ENCODE results near the gene ADAM8.

Gene ADAM8

DNA sequence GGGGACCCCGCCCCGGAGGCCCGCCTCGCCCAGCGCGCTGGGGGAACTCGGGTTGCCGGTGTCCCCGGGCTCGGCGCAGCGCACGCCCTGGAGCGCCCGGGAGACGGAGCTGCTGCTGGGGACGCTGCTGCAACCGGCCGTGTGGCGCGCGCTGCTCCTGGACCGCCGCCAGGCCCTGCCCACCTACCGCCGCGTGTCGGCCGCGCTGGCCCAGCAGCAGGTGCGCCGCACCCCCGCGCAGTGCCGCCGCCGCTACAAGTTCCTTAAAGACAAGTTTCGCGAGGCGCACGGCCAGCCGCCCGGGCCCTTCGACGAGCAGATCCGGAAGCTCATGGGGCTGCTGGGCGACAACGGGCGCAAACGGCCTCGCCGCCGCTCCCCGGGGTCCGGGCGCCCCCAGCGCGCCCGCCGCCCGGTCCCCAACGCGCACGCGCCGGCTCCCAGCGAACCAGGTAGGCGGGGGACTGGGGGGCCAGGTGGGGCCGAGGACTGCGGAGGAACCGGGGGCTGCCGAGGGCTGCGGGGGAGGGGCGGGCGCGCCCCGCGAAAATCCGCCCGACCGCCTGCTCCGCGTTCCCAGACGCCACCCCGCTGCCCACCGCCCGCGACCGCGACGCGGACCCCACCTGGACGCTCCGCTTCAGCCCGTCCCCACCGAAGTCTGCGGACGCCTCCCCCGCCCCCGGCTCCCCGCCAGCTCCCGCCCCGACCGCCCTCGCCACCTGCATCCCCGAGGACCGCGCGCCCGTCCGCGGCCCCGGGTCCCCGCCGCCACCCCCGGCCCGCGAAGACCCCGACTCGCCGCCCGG, 46.1 kb downstream of the ADAM8 start:
- DNase-seq (ENCODE audit: low read depth), result no peak
- no peak overlapping the region for H3K4me3 ChIP-seq (ENCODE audit: low read length)
- TF ChIP-seq, protein P1, sequence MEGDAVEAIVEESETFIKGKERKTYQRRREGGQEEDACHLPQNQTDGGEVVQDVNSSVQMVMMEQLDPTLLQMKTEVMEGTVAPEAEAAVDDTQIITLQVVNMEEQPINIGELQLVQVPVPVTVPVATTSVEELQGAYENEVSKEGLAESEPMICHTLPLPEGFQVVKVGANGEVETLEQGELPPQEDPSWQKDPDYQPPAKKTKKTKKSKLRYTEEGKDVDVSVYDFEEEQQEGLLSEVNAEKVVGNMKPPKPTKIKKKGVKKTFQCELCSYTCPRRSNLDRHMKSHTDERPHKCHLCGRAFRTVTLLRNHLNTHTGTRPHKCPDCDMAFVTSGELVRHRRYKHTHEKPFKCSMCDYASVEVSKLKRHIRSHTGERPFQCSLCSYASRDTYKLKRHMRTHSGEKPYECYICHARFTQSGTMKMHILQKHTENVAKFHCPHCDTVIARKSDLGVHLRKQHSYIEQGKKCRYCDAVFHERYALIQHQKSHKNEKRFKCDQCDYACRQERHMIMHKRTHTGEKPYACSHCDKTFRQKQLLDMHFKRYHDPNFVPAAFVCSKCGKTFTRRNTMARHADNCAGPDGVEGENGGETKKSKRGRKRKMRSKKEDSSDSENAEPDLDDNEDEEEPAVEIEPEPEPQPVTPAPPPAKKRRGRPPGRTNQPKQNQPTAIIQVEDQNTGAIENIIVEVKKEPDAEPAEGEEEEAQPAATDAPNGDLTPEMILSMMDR (conservative IDR thresholded peaks at IDR 0.05; ENCODE audit: low read depth, low read length), result no peak

DNA sequence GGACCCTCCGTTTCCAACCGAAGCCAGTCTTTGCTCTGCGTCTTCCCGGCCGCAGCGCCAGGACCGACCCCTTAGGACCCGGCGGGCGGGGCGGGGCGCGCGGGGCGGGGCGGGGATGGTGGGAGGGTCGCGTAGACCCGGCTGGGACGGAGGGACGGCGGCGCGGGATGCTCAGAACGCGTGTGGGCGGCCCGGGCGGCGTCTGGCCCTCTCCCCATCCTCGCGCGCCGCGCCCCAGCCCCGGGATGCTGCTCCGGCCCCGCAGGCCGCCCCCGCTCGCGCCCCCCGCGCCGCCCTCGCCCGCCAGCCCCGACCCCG, 46.7 kb downstream of the ADAM8 start, which contains the start of gene UTF1:
TSS of gene UTF1 (plus strand) at position 174 of the 318 bp plus-strand sequence. CDS start at position 246, 72 bp downstream.
- no peak within 1 kb of the TSS for H3K4me3 ChIP-seq (ENCODE audit: low read length)
- no peak for DNase-seq (ENCODE audit: low read depth)

DNA sequence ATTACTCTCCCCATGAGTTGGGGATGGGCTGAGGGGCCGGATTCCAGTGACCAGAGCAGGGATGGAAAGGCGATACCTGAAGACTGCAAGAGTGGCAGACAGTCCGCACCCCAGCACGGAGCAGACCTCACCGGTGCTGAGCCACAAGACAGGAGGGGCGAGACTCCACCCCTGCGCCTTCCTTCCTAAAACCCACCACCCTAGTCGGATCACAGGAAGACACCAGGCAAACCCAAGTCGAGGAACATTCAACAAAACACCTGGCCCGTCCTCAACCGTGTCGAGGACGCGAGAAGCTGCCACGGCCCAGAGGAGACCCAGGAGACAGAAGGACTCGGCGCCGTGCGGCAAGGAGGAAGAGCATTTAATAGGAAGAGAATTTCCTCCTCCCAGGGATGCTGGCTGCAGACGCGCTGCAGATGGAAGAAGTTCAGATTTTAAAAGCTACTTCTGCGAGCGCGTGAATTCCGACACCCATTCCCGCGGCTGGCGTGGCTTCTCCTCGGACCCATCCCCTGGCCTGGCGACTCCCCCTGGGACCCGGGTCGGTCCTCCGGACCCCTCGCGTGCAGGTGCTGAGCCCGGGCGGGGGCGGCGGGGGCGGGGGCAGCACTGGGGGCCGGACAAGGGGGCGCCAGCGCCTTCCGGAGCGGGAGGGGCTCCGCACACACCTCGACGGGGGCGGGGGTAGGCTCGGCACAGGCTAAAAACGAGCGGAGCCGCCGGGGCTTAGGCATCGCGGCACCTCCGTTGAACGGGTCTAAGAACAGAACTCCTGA, 47.2 kb downstream of the ADAM8 start:
- no peak for DNase-seq (ENCODE audit: low read depth)
- TF ChIP-seq, protein P1 (conservative IDR thresholded peaks at IDR 0.05; ENCODE audit: low read depth, low read length), result no peak
- no peak overlapping the region for H3K4me3 ChIP-seq (ENCODE audit: low read length)

More for the DNA sequence above, 46.7 kb downstream of the ADAM8 start, which contains the start of gene UTF1:
- TF ChIP-seq, protein P1 (conservative IDR thresholded peaks at IDR 0.05; ENCODE audit: low read depth, low read length), result no peak

DNA sequence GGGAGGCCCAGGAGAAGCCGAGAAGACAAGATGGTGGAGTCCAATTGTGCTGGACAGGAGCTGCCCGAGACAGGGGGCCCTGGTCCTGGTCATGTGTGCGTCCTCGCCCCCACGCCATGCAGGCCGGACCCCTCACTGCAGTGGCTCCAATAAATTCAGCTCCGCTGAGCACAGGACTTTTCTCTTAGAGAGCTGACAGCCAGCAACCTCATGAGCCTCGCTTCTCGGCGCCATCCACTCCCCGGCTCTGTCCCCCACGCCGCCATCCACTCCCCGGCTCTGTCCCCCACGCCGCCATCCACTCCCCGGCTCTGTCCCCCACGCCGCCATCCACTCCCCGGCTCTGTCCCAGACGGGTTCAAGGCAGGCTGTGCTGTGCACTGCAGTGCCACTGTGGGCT, 49.4 kb downstream of the ADAM8 start:
- TF ChIP-seq, protein P1 (conservative IDR thresholded peaks at IDR 0.05; ENCODE audit: low read depth, low read length), result no peak
- H3K4me3 ChIP-seq (ENCODE audit: low read length), result no peak overlapping the region
- DNase-seq (ENCODE audit: low read depth), result no peak

DNA sequence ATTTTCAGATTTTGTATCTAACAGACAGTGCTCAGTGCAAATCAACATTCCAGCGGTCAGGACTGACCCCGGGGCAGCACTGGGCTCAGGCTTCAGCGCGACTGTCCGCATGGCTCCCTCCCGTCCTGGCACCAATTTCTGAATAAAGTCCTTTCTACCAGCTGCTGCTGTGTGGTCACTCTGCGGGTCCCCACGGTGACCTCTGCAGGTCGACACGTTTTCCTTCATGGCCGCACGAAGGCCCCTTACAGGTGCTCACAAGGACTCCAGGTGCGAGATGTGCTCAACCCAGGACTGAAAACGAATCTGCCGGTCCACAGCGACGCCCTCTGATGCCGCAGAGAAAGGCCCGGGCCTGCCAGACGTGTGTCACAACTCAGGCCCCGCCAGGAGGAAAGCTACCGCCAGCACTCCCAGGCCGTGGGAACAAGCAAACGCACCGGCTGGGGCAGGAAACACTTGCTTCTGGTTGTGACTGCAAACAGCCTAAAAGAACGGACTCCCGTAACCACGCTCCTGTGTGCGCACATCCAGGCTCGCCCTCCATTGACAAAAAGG, 50.3 kb downstream of the ADAM8 start:
- TF ChIP-seq, protein P1 (conservative IDR thresholded peaks at IDR 0.05; ENCODE audit: low read depth, low read length), result no peak
- no peak overlapping the region for H3K4me3 ChIP-seq (ENCODE audit: low read length)
- no peak for DNase-seq (ENCODE audit: low read depth)

DNA sequence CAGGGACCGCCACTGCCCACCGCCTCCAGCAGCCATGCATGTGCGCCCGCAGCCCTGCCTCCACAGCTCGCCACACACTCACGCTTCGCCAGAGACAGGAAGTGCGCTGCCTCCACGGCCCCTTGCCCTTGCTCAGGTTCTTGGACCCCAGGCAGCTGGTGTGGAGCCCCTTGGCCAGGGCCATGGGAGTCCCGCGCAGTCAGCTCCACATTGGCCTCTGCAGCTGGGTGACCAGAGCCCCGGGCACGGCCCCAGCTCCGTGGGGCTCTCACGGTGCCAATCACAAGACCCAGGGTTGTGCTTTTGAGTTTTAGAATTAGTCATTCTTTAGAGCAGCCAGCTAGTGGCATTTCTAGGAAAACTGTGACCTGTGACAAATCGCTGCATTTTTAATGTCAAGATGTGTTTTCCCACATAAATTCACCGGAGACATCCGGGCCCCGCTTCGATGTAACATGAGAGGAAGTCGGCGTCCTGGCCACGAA, 50.9 kb downstream of the ADAM8 start:
- H3K4me3 ChIP-seq (ENCODE audit: low read length), result no peak overlapping the region
- TF ChIP-seq, protein P1 (conservative IDR thresholded peaks at IDR 0.05; ENCODE audit: low read depth, low read length), result no peak
- DNase-seq (ENCODE audit: low read depth), result no peak
